GM18867 (cell line): Measurements from ENCODE around the gene TEX14.

Experiments used
- ATAC-seq: cut with Tn5 transposase; IDR thresholded peaks from one replicate; pipeline ENCODE4 v1.9.1; 2021; ENCODE audit warnings: mild to moderate bottlenecking, moderate library complexity; ENCODE audit not compliant: unreplicated experiment

TEX14 gene

DNA sequence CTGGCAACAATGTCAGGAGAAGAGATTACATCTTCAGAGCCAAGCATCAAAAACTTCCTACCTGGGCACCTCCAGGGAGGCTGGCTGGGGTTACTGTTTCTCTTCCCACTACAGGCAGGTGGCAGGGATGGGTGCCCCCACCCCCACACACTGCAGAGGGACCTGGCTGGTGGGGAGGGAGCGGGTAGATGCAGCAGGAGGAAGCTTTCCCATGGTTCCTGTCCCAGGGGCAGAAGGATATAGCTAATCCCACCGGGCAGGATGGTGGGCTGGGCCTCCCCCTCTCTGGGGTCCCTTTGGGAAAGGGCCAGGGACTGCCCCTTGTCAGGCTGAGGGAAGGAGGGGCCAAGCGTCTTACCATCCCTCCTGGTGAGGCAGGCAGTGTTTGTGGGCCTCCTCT, 160.7 kb downstream of the TEX14 start:
- ATAC-seq, result no peak

DNA sequence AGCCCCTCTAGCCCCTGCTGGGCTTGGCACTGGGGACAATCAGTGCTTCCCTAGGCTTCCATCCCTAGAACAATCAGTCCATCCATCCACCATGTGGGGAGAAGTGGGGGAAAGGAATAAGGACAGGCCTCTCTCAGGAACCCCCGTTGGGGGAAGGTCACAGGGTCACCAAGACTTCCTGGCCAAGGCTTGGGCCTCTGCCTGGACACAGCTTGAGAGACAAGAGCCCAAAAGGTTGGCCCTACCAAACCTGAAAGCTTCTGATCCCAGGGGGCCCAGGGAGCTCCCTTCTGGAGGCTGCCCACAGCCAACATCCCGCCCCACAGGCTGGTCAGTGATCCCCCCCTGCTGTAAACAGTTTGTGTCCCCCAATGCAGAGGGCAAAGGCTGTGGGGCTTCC, 161.2 kb downstream of the TEX14 start:
- ATAC-seq, result no peak

- no peak for ATAC-seq
Observed at GRCh38 chr17:58529275-58529674, 162.6 kb downstream of the TEX14 start.

DNA sequence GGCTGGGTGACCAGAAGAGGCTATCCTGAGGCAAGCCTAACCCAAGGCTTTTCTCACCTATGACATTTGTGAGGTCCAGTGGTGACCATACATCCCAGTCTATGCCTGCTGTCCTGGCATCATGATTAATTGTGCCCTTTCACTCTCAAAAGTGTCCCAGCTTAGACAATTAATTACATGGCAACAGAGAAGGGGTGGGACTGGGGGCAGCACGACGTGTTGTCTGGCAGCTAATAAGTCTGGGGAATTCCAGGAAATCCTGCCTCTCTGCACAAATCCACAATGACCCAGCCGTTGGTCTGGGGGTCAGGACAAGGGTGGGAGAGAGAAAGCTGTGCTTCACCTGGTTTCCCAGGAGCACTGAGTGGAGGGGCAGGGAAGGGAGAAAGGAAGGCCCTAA, 163.4 kb downstream of the TEX14 start:
- no peak for ATAC-seq

DNA sequence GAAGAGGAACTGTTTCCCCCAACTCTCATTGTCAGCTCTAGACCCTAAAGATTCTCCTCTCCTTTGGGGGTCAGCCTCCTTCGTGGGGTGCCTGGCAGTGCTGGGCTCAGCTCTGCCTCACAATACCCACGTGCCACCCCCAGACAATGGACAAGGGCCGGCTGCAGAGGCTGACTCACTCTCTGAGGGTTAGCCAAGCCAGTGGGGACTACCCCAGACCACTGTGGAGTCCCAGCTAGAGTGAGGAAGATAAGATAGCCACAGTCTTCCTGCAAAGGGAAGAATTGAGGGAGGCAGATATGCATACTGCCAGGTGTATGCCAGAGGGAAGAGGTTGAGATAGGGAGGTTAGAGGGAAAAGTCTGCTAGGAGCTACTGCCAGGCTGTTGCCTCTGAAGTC, 163.9 kb downstream of the TEX14 start:
- no peak for ATAC-seq

GRCh38 chr17:58527306-58527705, 164.5 kb downstream of the TEX14 start:
- no peak for ATAC-seq

GRCh38 chr17:58525239-58525638, 166.6 kb downstream of the TEX14 start:
- ATAC-seq, result no peak

DNA sequence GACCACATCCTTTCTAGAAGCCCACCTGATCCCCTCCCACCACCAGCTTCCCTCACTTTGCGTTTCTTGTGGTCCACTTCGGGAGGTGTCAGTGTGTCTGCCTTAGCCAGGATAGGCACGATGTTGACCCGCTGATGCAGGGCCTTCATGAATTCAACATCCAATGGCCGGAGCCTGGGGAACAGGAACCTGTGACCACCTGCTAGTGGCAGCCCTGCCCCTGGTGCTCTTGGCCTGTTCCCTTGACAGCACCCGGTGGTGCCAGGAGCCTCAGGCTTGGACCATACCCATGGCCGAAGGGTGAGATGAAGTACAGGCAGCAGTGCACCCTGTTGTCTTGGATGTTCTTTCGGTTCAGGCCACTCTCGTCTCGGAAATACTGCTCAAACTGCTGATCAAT, 170.2 kb downstream of the TEX14 start:
- ATAC-seq, result no peak

DNA sequence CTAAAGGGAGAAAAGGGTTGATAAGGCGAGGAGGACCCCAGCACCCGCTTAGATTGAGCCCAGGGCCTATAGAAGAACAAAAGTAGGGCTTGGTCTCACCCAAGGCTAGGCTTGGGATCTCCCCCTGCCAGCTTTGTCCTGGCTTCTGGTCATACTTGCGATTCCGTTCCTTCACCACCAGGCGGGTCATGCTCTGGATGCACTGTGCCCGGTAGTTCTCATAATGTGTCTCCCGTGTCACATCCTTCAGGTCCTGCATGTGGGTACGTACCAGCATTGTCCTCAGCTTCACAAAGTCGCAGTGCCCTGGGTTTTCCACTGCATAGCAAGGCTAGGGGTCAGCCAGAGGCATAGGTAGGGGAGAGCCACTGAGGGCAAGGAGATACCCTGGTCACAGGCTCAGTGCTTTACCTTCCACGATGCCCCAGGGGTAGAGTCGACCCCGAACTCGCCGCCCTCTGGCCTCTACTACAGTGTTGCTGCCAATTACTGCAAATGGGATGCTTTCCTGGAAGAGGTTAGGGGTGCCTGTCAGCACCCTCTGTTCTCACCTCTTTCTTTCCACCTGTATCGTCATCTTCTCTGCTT, 170.9 kb downstream of the TEX14 start:
- no peak for ATAC-seq

DNA sequence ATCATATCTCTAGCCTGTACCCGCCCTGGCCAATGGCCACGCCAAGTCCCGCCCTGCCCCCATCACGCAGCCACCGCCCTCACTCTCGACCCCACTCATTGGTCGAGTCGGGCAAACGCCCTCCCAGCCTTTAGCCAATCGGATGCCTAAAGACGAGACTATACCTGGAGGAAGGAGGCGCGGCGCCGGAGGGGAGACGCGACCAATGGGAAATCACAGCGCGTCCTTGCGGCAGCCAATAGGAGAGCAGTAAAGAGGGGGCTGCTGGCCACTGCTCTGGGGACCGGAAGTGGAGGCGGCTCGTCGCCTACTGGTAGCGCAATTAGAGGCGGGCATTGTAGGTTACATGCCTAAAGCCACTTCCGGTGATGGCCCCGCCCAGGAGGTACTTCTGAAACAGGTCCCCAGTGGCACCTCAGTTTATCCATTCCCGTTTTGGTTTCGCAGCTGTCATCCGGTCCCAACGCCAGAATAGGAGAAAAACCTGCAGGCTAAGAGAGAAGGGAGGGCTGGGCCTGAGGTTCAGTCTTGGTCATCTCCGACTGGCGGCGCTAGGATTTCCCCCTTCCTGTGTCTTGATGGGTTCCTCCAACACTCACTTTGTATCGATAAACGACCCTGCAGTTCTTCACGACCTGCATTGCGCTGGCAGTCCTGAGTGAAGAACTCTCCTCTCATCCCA, 173.8 kb downstream of the TEX14 start:
- ATAC-seq, result peak; percentile 78

- ATAC-seq, result no peak
Observed at GRCh38 chr17:58517378-58517927, 174.4 kb downstream of the TEX14 start.

GRCh38 chr17:58516644-58517377, 175.0 kb downstream of the TEX14 start:
- no peak for ATAC-seq

DNA sequence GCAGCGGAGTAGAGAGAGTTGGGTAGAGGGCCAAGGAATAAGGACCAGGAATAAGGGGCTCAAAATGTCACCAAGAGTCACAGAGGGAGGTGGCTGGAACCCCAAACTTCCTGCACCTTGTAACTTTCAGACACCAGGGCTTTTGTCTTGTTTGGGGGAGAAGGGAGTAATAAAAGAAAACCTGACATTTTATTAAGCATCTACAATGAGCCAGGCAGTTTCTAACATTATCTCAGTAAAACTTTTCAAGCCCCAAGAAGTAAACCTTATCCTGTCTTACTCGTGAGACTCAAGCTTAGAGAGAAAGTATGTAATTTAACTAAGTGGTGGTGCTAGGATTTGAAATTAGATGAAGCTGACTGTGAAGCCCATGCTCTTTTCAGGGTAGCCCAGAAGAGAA, 176.6 kb downstream of the TEX14 start:
- ATAC-seq, result no peak

GRCh38 chr17:58514770-58515157, 177.1 kb downstream of the TEX14 start:
- no peak for ATAC-seq

- ATAC-seq, result no peak
Observed at GRCh38 chr17:58513965-58514769, 177.7 kb downstream of the TEX14 start, which contains the start of gene MTMR4. TSS of gene MTMR4 (minus strand) at chr17:58514638. CDS start at chr17:58514407, 231 bp downstream.

DNA sequence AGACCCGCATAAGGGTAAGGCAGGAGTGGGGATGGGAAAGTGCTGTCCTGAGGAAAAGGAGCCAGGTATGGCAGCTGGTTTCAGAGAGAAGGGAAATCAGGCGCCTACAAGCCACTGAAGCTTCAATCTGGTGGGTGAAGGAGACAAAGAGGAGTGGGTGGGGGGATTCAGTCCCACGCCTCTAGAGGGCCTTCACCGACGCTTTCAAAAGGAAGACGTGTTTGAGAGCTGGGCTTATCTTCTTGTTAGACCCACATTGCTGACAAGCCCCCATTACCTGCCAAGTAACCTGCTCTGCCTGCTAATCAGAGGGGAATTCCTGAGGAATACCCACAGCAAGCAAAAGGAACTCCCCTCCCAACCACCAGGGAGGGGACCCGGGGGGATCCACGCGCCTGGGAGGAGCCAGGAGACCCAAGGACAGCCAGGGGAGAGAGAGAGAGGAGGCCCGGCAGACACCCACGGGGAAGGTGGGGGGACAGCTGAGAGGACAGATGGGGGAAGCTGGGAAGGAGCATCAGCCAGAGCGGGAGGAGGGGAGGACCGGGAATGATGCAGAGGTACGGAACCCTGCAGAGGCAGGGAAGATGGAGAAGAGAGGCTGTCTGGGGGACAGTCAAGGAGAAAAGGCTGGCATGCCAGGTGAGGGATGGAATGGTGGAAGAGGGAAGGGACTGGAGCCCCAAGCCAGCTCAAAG, 178.4 kb downstream of the TEX14 start:
- no peak for ATAC-seq

DNA sequence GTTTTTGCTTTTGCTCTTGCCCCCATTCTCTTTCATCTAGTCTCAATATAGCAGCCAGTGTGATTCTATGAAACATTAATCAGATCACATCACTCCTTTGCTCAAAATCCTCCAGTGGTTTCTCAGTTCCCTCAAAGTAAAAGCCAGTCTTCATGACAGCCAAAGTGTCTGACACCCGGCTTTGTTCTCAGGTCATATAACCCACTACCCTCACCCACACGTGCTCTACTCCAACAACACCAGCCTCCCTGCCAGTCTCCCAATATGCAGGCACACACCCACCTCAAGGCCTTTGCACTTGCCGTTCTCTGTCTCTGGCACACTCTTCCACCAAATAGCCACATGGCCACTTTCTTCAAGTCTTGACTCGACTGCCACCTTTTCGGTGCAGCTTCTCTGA, 181.8 kb downstream of the TEX14 start:
- ATAC-seq, result no peak

DNA sequence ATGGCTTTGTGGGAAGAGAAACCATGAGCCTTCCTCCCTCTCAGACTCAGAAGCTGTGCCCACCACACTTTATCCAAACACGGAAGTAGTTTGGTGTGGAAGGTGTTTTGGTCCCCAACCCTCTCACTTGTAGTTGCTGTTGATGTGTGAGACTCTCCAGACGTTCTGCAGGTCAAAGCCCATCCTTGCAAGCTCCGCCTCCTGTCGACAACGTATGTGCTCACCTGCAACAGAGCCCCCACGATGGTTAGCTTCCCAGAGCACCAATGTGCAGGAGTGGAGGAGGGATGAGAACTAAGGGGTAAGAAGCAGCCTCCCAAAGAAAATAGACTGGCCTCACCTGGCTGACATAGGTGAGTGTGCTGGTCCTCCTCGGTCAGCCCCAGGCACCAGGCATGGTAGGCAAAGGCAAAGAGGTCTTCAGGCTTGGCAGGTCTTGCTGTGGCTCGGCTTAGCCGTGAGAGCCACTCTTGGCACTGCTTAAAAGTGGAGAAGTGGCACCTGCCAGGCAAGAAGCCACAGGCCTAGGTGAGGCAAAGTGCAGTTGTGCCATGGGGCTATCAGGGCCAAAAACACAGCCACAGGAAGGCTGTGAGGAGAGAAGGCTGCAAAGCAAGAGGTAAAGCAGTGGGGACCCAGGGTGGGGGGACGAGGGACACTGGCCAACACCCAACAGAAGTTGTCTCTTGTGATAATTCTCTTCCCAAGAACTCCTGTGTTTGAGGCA, 183.3 kb downstream of the TEX14 start:
- ATAC-seq, result no peak

- ATAC-seq, result no peak
Observed at GRCh38 chr17:58507123-58507634, 184.7 kb downstream of the TEX14 start.
